ENCODE measurements around the gene PRLH. TPM values are rescaled to one million over a fixed set of nuclear protein-coding genes. Genes with fewer than 3 reads are reported as not detected.

Gene PRLH
- total RNA-seq, 1 donor = not detected

GRCh38 chr2:237612527-237613357 lies 46.4 kb downstream of the PRLH start:
- H3K4me2 ChIP-seq (ENCODE audit: insufficient read depth, low read length) = no peak overlapping the region
- no peaks in the 10 kb centered on the region for H4K20me1 ChIP-seq (ENCODE audit: insufficient read depth, low read length)
- H3K4me1 ChIP-seq (ENCODE audit: insufficient read depth, low read length) = peaks cover 20% of the 10 kb centered on the region
- no peaks in the 10 kb centered on the region for H3K27me3 ChIP-seq (ENCODE audit: insufficient read depth, low read length)
- no peak overlapping the region for H3K4me3 ChIP-seq (ENCODE audit: insufficient read depth, low read length)
- H2AFZ ChIP-seq (ENCODE audit: low read length) = no peak overlapping the region
- H3K27ac ChIP-seq (ENCODE audit: low read depth, low read length) = no peak overlapping the region
- no peak for DNase-seq (ENCODE audit: insufficient read length, low spot score, missing footprints)
- no peaks in the 10 kb centered on the region for H3K36me3 ChIP-seq (ENCODE audit: insufficient read depth, low read length)
- no peaks in the 10 kb centered on the region for H3K9me3 ChIP-seq (ENCODE audit: low read depth, low read length)
- TF ChIP-seq, protein P1, sequence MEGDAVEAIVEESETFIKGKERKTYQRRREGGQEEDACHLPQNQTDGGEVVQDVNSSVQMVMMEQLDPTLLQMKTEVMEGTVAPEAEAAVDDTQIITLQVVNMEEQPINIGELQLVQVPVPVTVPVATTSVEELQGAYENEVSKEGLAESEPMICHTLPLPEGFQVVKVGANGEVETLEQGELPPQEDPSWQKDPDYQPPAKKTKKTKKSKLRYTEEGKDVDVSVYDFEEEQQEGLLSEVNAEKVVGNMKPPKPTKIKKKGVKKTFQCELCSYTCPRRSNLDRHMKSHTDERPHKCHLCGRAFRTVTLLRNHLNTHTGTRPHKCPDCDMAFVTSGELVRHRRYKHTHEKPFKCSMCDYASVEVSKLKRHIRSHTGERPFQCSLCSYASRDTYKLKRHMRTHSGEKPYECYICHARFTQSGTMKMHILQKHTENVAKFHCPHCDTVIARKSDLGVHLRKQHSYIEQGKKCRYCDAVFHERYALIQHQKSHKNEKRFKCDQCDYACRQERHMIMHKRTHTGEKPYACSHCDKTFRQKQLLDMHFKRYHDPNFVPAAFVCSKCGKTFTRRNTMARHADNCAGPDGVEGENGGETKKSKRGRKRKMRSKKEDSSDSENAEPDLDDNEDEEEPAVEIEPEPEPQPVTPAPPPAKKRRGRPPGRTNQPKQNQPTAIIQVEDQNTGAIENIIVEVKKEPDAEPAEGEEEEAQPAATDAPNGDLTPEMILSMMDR (IDR thresholded peaks at IDR 0.05; ENCODE audit: extremely low read depth, low read depth, low read length) = no peak
- no peaks in the 10 kb centered on the region for H3K79me2 ChIP-seq (ENCODE audit: insufficient read depth, low read length)

DNA sequence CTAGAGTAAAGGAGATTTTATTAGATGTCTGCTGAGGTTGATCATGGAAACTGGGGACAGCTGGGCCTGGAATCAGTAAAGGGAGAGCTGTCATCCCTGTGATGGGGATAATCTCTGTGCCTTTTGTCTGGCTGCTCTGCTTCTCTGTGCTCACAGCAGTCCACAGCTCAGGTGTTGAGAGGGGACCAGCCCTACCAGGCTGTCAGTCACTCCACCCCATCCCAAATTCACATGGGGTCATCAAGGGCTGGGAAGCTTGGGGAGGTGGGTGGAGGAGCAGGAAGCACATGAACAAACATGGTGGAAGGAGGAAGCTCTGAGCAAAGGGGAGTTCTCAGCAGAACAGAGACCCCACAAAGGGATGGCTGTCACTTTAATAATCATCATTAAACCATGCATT lies 47.3 kb downstream of the PRLH start:
- Histone ChIP-seq H3K79me2 (ENCODE audit: insufficient read depth, low read length) (no peaks in the 10 kb centered on the region), H3K4me2 (ENCODE audit: insufficient read depth, low read length) (no peak overlapping the region), H3K9me3 (ENCODE audit: low read depth, low read length) (no peaks in the 10 kb centered on the region), H4K20me1 (ENCODE audit: insufficient read depth, low read length) (no peaks in the 10 kb centered on the region), H2AFZ (ENCODE audit: low read length) (no peak overlapping the region), H3K4me1 (ENCODE audit: insufficient read depth, low read length) (peaks cover 26% of the 10 kb centered on the region), H3K36me3 (ENCODE audit: insufficient read depth, low read length) (no peaks in the 10 kb centered on the region), H3K27ac (ENCODE audit: low read depth, low read length) (no peak overlapping the region), H3K27me3 (ENCODE audit: insufficient read depth, low read length) (no peaks in the 10 kb centered on the region), H3K4me3 (ENCODE audit: insufficient read depth, low read length) (no peak overlapping the region)
- TF ChIP-seq, protein P1 (IDR thresholded peaks at IDR 0.05; ENCODE audit: extremely low read depth, low read depth, low read length) = no peak
- no peak for DNase-seq (ENCODE audit: insufficient read length, low spot score, missing footprints)

- H3K4me1 ChIP-seq (ENCODE audit: insufficient read depth, low read length) = peaks cover 29% of the 10 kb centered on the region
- H3K79me2 ChIP-seq (ENCODE audit: insufficient read depth, low read length) = no peaks in the 10 kb centered on the region
- H3K27ac ChIP-seq (ENCODE audit: low read depth, low read length) = no peak overlapping the region
- H3K4me3 ChIP-seq (ENCODE audit: insufficient read depth, low read length) = no peak overlapping the region
- no peaks in the 10 kb centered on the region for H3K36me3 ChIP-seq (ENCODE audit: insufficient read depth, low read length)
- H3K9me3 ChIP-seq (ENCODE audit: low read depth, low read length) = no peaks in the 10 kb centered on the region
- no peaks in the 10 kb centered on the region for H3K27me3 ChIP-seq (ENCODE audit: insufficient read depth, low read length)
- TF ChIP-seq, protein P1 (IDR thresholded peaks at IDR 0.05; ENCODE audit: extremely low read depth, low read depth, low read length) = no peak
- no peak overlapping the region for H3K4me2 ChIP-seq (ENCODE audit: insufficient read depth, low read length)
- DNase-seq (ENCODE audit: insufficient read length, low spot score, missing footprints) = no peak
- no peak overlapping the region for H2AFZ ChIP-seq (ENCODE audit: low read length)
- no peaks in the 10 kb centered on the region for H4K20me1 ChIP-seq (ENCODE audit: insufficient read depth, low read length)
These were observed 47.9 kb downstream of the PRLH start for GRCh38 chr2:237614151-237614720.

DNA sequence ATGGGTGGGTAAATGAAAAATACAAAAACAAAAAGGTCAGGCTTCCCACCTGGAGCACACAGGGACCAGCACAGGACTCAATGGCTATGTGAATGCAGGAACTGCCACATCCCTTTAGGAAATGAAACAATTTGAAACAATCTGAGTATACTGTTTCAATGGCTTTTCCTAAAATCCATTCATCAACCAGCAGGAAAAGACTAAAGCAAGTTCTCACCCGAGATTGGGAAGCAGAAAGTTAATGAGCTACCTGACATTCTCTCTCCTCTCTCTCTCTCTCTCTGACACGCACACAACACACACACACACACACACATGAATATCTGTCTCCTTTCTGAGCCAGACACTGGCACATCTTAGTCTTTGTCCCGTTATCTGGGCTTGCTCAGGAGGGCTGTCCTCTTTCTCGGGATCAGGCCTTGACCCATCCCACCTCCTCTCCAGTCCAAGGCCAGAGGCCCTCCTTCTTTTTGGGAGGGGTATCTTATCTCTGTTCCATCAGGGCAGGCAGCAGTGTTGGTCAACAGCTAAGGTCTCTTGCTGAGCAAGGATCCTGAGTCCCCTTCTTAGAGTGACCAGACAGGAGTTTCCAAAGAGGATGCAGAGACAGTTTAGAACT lies 49.4 kb downstream of the PRLH start:
- Histone ChIP-seq H3K27ac (ENCODE audit: low read depth, low read length) (peak overlapping the region; percentile 64), H3K4me1 (ENCODE audit: insufficient read depth, low read length) (peaks cover 29% of the 10 kb centered on the region), H3K36me3 (ENCODE audit: insufficient read depth, low read length) (no peaks in the 10 kb centered on the region), H2AFZ (ENCODE audit: low read length) (peak overlapping the region; percentile 32), H3K9me3 (ENCODE audit: low read depth, low read length) (no peaks in the 10 kb centered on the region), H3K79me2 (ENCODE audit: insufficient read depth, low read length) (no peaks in the 10 kb centered on the region), H4K20me1 (ENCODE audit: insufficient read depth, low read length) (no peaks in the 10 kb centered on the region), H3K4me2 (ENCODE audit: insufficient read depth, low read length) (no peak overlapping the region), H3K4me3 (ENCODE audit: insufficient read depth, low read length) (no peak overlapping the region), H3K27me3 (ENCODE audit: insufficient read depth, low read length) (no peaks in the 10 kb centered on the region)
- no peak for DNase-seq (ENCODE audit: insufficient read length, low spot score, missing footprints)
- TF ChIP-seq, protein P1 (IDR thresholded peaks at IDR 0.05; ENCODE audit: extremely low read depth, low read depth, low read length) = no peak

Data from osteoblast (primary cell).